ENCODE data around the gene NRGN.

GRCh38 chr11:124762624-124763155 lies 22.9 kb downstream of the NRGN start:
- no peak for TF ChIP-seq NR2C2 (CRISPR knock-in tag; IDR thresholded peaks at IDR 0.05)
- no peak for TF ChIP-seq USF2 (CRISPR knock-in tag; IDR thresholded peaks at IDR 0.05)
- TF ChIP-seq CTCF (IDR thresholded peaks at IDR 0.05): no peak
- TF ChIP-seq ZNF121 (CRISPR knock-in tag; IDR thresholded peaks at IDR 0.05): no peak
- TF ChIP-seq ATF2 (CRISPR knock-in tag; IDR thresholded peaks at IDR 0.05; ENCODE audit: borderline replicate concordance, low read depth): no peak
- TF ChIP-seq NFYB (CRISPR knock-in tag; conservative IDR thresholded peaks at IDR 0.05; ENCODE audit: low read depth): no peak
- TF ChIP-seq E2F5 (CRISPR knock-in tag; IDR thresholded peaks at IDR 0.05): no peak
- TF ChIP-seq KAT7 (CRISPR knock-in tag; IDR thresholded peaks at IDR 0.05; ENCODE audit: borderline replicate concordance): no peak
- TF ChIP-seq USF1 (CRISPR knock-in tag; IDR thresholded peaks at IDR 0.05): no peak
- TF ChIP-seq, protein P1, sequence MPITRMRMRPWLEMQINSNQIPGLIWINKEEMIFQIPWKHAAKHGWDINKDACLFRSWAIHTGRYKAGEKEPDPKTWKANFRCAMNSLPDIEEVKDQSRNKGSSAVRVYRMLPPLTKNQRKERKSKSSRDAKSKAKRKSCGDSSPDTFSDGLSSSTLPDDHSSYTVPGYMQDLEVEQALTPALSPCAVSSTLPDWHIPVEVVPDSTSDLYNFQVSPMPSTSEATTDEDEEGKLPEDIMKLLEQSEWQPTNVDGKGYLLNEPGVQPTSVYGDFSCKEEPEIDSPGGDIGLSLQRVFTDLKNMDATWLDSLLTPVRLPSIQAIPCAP (CRISPR knock-in tag; IDR thresholded peaks at IDR 0.05): no peak
